Dedifferentiated amniotic fluid mesenchymal stem cell (primary cell): Measurements from ENCODE around the gene TMC8.
"Not testable (repeated sequence)": the region's sequence is repeated elsewhere in the genome, so short reads cannot be mapped to it uniquely, and the experiment has no call there.

Experiments used
- DNase-seq: peaks from one replicate; pipeline ENCODE4 v3.0.0-alpha.2; 2016; ENCODE audit errors: extremely low spot score

Gene TMC8

GRCh38 chr17:78135858-78136500, 5.4 kb downstream of the TMC8 start:
- no peak for DNase-seq

DNA sequence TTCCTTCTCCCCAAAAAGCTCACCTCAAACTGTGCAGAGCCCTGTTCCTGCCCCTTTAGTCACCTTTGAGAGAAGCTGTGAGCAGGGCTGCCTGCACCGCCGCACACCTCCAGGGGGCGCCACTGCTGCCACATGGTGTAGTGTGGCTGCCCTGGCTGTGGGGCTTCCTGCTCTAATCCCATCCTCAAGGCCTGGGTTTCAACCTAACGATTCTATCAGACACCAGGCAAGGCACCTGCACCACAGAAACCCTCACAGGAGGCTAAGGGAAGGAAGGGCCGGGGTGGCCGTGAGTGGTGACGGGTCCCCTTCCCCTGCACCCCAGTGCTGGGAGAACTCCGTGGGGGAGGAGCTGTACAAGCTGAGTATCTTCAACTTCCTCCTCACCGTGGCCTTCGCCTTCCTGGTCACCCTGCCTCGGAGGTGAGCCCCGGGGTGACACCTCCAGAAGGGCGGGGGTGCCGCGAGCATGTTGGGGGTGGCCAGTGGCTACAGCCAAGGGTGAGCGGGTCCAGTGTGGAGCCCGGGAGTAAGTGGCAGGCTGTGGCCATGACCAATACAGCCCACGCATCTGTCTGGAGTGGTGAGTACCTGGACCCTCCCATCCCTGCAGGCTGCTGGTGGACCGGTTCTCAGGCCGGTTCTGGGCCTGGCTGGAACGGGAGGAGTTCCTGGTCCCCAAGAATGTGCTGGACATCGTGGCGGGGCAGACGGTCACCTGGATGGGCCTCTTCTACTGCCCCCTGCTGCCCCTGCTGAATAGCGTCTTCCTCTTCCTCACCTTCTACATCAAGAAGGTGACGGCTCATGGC, 7.0 kb downstream of the TMC8 start:
- DNase-seq, result no peak

- DNase-seq, result no peak
Observed at GRCh38 chr17:78138204-78139060, 7.9 kb downstream of the TMC8 start.

DNA sequence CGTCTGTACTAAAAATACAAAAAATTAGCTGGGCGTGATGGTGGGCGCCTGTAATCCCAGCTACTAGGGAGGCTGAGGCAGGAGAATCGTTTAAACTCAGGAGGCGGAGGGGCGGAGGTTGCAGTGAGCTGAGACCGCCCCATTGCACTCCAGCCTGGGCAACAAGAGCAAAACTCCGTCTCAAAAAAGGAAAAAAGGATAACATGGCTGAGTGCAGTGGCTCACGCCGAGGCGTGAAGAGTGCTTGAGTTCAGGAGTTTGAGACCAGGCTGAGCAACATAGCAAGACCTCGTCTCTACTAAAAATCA, 9.2 kb downstream of the TMC8 start:
- not testable (repeated sequence) for DNase-seq

- no peak for DNase-seq
Observed at GRCh38 chr17:78140169-78141051, 9.8 kb downstream of the TMC8 start.

DNA sequence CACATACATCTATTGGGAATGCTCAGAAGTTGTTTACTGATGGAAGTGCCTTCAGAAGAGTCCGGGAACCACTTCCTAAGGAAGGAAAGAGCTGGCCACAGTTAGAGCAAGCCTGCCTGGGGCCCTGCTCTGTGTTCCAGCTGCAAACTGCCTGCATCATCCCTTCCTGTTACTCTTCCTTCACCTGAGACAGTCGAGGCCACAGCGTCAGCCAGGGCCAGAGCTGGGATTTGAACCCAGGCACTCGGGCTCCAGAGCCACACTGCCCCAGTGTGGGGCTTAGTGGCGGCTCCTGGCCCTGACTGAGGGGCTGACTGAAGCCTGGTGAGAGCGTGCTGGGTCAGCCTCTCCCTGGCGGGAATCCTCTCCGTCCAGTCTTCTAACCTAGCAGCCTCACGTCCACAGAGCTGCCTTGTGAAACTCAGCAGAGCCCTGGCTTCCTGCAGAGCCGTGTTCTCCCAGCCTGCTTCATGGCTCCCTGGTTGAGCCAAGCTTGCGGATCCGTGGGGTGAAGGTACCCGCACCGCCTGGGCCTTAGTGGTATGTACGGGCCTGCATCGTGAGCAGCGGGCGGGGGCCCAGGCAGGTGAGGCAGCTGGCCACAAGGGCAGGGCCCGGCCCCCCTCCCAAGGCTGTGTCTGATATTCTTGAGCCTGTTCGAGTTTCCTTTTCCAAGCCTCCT, 11.0 kb downstream of the TMC8 start:
- DNase-seq, result no peak

DNA sequence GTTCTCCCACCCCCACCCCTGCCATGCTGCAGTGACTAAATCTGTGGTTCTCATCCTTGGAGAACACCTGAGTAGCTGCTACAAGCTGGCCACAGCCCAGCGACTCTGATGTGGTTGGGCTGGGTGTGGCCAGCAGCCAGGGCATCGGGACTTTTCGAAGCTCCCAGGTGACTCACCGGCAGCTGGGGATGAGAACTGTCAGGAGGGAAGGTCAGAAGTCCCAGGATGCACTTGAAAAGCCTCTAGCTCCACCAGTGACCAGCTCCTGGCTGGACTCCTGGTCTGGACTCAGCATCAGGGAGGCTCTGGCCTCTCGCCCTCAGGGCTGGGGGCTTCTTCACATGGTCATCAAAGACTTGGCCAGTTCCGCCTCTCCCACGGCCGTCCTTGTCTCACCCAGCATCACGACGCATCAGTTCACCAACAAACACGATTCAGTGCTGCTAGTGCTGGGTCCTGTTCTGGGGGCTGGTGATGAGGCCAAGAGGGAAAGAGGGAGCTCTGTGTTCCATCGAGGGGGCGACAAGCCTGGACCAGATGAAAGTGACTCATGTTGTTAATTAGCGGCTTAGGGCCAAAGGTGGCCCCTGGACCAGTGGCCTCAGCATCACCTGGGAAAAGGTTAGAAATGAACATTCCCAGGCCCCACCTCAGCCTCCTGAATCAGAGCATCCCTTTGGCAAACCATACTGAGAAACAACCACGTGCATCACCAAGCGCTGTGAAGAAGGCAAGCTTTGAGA, 11.7 kb downstream of the TMC8 start:
- no peak for DNase-seq

GRCh38 chr17:78143214-78144146, 12.9 kb downstream of the TMC8 start:
- DNase-seq, result no peak

- no peak for DNase-seq
Observed at GRCh38 chr17:78144147-78144719, 13.7 kb downstream of the TMC8 start.

- DNase-seq, result no peak
Observed at GRCh38 chr17:78144736-78145641, 14.4 kb downstream of the TMC8 start.

DNA sequence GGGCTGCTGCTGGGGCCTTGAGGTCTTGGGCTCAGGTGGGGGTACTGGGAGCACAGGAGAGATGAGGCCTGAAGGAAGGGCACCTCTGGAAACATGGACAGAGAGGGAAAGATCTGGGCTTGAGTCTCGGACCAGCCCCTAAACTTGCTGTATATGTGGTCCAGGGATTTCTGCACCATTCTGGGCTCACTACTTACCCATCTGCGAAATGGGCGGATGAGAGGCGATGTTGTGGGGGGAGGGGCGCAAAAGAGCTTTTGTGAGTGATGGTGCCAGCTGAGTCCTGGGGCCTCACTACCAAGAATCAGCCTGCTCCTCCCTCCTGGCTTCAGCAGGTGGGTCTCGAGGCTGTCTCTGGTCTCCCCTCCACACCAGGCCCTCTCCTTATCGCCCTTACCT, 15.9 kb downstream of the TMC8 start:
- DNase-seq, result no peak

DNA sequence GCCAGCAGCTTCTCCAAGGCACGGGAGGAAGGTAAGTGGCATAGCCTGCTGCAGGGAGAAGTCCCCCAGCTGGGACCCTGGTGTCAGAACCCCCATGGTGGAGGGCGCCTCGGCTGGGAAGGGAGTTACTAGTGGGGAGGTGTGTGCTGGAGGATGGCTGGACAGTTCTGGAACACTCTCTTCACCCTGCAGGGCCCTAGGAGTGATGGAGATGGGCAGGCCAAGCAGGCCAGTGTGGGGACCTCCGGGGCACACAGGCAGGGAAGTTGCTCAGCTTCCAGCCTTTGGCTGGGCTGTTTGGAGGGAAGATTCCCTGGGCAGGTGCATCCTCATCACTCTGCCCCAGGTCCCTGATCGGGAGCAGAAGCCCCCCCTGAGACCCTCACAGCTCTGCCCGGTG, 16.3 kb downstream of the TMC8 start:
- no peak for DNase-seq

DNA sequence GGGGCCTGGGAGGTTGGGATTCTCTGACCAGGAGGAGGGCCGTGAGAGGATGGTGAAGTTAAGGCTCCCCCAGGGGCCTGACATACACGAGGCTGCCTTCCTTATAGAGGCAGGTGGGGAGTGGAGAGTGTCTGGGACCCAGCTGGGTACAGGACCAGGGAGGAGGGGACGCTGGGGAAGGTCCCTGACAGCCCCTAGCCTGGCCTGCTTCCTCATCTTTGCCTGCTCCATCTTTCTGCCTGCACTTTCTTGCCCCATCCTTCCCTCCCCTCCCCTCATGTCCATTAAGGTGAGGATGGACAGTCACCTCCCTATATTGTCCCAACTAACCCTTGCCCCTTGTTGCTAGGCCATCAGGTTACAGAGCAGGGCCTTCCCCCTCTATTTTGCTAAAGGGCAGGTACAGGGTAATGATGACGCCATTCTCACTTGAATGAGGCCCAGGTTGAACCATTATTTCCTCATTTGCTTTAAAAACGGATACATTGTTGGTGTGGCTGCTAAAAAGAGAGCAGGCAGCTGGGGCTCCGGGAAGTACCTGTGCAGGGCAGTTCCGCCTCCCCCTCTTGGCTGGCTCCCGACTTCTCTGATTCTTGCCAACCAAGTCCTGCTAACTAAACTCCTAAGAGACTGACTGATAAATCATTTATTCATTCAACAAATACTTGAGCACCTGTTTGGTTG, 16.9 kb downstream of the TMC8 start:
- no peak for DNase-seq

DNA sequence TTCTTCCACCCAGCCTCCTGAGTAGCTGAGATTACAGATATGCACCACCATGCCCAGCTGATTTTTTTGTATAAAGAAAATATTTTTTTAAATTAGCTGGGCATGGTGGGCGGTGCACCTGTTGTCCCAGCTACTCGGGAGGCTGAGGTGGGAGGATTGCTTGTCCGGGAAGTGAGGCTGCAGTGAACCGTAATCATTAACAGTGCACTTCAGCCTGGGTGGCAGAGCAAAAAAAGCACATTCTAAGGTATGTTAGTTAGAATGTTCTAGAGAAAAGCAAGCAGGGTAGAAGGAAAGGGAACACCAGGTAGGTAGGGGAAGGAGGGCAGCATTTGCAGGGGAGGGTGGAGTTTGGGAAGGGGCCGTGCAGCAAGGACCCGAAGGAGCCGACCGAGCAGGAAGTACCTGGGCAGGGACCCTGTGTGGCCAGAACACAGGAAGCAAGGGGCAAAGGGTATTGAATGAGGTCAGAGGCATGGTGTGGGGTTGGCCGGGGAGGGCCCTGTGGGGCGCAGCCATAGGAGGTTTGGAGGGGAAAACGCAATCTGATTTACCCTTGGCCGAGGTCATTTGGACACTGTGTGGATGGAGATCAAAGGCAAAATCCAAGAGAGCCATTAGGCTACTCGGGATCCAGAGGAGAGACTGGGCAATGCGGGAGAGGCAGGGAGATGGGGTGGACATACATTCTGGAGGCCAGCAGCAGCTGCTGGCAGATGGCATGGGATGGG, 17.9 kb downstream of the TMC8 start:
- no peak for DNase-seq

GRCh38 chr17:78151514-78152008, 21.0 kb downstream of the TMC8 start:
- DNase-seq, result no peak
